GM18870 (cell line): ENCODE results near the gene OR10A3.

Source experiments
- ATAC-seq: cut with Tn5 transposase; IDR thresholded peaks from one replicate; pipeline ENCODE4 v1.9.1; 2021; ENCODE audit warnings: moderate library complexity; ENCODE audit not compliant: unreplicated experiment

The OR10A3 gene, protein sequence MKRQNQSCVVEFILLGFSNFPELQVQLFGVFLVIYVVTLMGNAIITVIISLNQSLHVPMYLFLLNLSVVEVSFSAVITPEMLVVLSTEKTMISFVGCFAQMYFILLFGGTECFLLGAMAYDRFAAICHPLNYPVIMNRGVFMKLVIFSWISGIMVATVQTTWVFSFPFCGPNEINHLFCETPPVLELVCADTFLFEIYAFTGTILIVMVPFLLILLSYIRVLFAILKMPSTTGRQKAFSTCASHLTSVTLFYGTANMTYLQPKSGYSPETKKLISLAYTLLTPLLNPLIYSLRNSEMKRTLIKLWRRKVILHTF

GRCh38 chr11:7941608-7942007 lies at the start of gene OR10A3:
TSS of gene OR10A3 (minus strand) at chr11:7941708. CDS start at chr11:7939520, 2,188 bp downstream.
- ATAC-seq = no peak

- ATAC-seq = peak; percentile 3
Observed at GRCh38 chr11:7987560-7987883, 46.0 kb upstream of the OR10A3 start.

DNA sequence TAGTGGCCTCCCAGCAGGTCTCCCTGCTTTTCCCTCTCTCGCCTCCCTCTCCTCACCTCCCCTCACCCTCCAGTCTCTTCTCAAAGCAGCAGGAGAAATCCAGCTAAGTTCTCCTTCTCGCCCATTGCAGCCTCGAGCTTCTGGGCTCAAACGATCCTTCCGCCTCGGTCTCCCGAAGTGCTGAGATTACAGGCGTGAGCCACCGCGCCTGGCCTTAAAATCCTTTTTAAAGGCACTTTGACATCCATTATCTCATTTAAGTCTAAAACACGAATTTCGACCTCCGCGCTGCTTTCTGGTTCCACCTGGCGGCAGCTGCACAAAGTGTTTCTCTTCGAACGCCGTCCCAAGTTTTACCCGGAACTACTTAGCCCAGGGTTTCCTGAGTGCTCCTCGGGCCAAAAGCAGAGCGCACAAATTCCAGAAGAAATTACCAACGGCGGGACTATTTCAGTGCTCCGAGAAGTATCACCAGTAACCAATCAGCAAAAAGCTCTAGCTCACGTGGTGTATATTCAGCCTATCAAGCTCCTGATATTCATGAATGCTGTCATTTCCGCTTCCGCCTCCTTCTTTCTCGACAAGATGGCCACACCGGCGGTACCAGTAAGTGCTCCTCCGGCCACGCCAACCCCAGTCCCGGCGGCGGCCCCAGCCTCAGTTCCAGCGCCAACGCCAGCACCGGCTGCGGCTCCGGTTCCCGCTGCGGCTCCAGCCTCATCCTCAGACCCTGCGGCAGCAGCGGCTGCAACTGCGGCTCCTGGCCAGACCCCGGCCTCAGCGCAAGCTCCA lies 45.5 kb upstream of the OR10A3 start, which contains the start of gene EIF3F:
Gene EIF3F, plus strand, starts transcription at position 570 of the 792 bp plus-strand sequence. Its CDS starts 16 bp downstream, at position 586.
- peak; percentile 95 for ATAC-seq

GRCh38 chr11:7983832-7984590 lies 42.5 kb upstream of the OR10A3 start:
- ATAC-seq = no peak

DNA sequence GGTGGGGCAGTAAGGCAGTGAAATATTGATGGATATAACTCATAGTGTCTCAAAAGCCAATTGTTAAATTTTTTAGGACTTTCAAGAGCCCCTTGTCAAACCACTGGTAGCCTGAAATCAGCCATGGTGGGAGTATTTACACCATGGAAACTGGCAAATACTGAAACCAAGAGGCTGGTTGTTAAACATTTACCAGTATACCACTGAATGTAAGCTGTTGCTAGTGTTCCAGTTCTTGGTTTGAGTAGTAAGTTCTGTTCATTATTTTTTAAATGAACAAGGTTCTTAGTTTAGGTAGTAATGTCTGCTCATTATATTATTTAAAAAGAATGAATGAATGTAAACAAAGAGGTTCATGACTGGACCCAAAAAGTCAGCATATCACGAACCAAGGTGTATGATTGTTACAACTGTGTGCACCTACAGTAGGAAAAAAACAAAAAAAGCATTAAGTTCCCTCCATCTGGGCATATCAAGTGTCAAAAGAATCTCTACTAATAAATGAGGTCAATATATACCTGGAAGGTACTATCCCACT lies 41.1 kb upstream of the OR10A3 start:
- peak; percentile 55 for ATAC-seq

GRCh38 chr11:7981619-7982157 lies 40.2 kb upstream of the OR10A3 start:
- ATAC-seq = no peak

DNA sequence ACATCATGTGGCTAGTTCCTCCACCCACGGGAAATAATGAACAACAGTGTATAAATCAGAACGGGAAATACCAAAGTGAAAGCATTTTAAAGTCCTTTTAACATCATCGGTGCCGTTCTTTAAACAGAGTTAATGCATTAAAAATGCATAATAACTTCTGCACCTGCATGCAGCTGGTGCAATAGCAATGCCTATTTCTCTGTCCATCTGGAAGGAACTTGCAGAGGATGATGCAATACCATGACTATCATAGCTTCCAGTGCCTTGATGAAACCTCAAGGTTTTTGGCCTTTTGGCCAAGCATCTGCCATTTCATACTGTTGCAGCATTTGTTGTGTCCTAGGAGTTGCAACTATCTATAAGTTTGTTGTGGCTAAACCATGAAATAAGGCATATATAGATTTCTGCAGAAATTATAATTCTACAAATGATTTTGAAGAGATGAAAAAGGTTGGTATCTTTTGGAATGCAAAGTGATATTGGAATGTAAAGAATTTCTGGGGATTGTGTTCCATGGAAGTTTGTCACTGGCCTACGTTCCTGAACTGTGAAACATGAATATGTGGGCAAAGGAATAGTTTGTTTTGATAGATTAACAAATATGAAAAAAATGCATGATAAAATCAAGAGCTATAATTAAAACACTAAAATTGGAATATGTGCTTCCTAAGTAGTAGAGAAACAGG lies 35.9 kb upstream of the OR10A3 start:
- ATAC-seq = no peak

DNA sequence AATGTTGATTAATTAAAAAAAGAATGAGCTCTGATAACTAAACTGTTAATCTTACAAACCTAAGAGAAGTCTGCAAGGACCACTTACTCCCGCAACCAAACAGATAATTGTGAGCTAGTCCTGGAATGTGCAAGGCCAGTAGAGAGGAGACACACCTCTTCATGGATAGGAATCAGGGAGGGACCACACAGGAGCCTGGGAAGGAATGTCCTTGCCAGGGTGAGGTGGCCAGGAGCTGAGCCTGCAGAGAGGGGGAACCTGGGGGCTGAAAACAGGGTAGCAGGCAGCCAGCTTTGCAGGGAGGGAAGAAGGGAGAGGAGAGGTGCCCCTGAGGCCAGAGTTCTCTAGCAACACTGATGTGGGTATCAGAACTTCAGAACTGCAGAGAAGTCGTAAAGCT lies 33.2 kb upstream of the OR10A3 start:
- no peak for ATAC-seq

- ATAC-seq = no peak
Observed at GRCh38 chr11:7973011-7973410, 31.5 kb upstream of the OR10A3 start.

DNA sequence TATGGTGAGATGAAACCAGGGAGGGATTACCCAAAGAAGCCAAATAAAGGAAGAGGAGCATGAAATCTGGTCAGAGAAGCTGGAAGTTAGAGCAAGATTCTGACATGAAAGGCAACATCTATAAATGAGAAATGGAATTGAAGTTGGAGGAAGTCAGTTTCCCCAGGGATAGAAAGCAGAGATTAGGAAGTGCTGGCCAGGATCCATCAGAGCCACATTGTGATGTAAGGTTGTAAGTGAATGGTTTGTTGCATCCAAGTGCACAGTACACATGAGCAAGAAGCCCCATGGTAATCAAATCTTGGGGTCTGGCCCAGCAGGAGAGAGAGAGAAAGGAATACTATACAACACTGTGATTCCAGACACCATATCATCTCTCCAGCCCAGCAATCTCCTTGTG lies 30.3 kb upstream of the OR10A3 start:
- ATAC-seq = no peak

- ATAC-seq = no peak
Observed at GRCh38 chr11:7969756-7970646, 28.5 kb upstream of the OR10A3 start.

DNA sequence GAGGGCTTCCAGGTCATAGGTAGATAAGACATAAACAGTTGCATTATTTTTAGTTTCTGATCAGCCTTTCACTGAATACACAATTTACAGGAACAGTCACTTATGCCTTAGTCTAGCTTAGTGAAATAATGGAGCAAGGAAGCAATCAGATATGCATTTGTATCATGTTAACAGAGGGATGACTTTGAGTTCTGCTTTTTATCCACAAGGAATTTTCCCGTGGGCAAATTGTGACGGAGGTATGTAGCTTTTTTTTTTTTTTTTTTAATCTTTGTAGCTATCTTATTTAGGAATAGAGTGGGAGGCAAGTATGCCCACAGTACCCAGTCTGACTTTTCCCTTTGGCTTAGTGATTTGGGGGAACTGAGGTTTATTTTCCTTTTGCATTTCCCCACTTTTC lies 27.2 kb upstream of the OR10A3 start:
- no peak for ATAC-seq

DNA sequence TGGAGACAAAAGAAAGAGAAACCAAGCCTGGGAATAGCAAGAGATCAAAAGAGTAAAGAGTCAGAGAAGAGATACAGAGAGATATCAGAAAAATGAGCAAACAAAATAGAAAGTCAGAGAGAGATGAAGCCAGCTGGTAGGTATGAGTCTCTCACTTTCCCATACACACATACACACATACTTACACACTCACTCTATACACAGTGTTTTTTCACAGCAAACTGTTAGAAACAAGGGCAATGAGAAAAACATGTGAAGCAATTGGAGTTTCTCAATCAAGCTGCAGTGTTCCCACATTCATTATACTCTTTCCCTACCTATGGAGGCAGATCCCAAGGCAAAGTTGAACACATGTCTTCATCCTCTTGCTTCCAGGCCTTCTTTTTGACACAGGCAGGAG lies 26.3 kb upstream of the OR10A3 start:
- ATAC-seq = no peak

- no peak for ATAC-seq
Observed at GRCh38 chr11:7967097-7967496, 25.6 kb upstream of the OR10A3 start.

DNA sequence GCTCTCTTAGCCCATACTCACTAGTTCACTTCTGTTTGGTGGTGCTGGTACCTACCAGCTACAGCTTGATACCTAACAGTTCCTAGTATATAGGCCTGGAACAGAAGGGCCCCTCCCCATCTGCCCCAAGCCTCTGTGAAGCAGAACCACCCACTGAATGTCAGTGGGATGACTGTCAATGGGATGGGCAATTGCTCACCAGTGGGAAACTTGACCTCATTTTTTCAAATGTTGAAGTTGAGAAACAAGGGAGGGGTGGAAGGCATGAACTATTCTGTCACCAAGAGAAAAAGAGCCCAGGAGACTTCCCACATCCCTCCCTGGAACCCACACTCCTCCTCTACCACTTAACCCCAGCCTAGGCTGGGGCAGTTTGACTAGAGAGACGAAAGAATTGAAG lies 23.9 kb upstream of the OR10A3 start, which contains the start of gene NLRP10:
Gene NLRP10, minus strand, starts transcription at position 62 of the 400 bp plus-strand sequence. CDS start 1,952 bp downstream, outside the sequence.
- ATAC-seq = no peak

- ATAC-seq = no peak
Observed at GRCh38 chr11:7964873-7965272, 23.4 kb upstream of the OR10A3 start.

DNA sequence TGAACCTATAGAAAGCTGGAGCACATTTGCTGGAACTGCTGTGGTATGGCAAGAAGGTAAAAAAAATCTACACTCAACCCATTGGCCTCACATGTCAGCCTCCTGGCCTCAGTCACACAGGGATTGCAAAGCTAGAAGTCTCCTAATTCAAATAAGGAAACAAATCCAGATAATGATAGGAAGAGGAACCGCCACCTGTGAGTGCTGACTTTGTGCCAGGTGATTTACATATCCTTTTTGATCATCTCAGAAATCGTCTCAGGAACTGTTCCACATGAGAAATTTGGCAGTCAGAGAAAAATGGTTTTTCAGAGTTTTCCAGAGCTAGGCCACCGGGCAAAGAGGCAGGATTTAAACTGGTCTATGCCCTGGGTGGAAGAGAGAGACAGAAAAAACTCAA lies 22.8 kb upstream of the OR10A3 start:
- no peak for ATAC-seq

GRCh38 chr11:7955191-7955590 lies 13.7 kb upstream of the OR10A3 start:
- ATAC-seq = no peak

DNA sequence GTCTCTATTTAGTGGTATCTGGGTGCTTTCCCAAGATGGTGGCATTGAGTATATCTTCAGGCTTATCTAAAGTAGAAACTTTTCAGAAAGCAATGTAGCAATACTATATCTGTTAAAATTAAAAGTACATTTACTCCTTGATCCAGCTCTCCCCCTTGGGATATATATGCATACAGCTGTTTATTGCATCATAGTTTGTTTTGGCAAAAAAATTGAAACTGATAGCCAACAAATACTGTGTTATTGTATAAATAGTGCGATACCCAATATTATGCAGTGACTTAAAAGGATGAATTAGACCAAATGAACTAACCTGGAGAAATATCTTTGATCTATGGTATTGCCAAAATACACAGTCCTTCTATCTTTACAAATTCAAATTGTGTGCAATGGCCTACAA lies 8.4 kb upstream of the OR10A3 start:
- no peak for ATAC-seq
